CD4-positive, alpha-beta memory T cell (primary cell): ENCODE data around the gene OGFOD3. TPM values are rescaled to one million over a fixed set of nuclear protein-coding genes. Genes with fewer than 3 reads are reported as not detected.
"Not testable (repeated sequence)": the region's sequence is repeated elsewhere in the genome, so short reads cannot be mapped to it uniquely, and the experiment has no call there.

Source experiments
- CTCF ChIA-PET: fragments of 350-600 bp; sonication (Branson Sonifier 250); formaldehyde crosslinking; loops from one replicate; lab custom pipeline; 2021; ENCODE audit warnings: inconsistent platforms; ENCODE audit not compliant: partially characterized antibody; lab: Charles Lee
- POLR2A ChIA-PET: fragments of 350-600 bp; sonication (Branson Sonifier 250); formaldehyde crosslinking; loops from one replicate; lab custom pipeline; 2021; ENCODE audit not compliant: partially characterized antibody; lab: Charles Lee
- DNase-seq, 5 donors: peaks; one replicate each; pipeline versions ENCODE4 v3.0.0 to v3.0.0-alpha.2; 2020 to 2022; ENCODE audit warnings: mixed read lengths in 1 of 5
- H3K27ac ChIP-seq: one replicate; pipeline ENCODE4 v1.7.0; 2013; ENCODE audit warnings: low read depth, low read length
- H3K27me3 ChIP-seq: 2 replicates; pipeline ENCODE4 v1.7.0; 2013; ENCODE audit warnings: mild to moderate bottlenecking, low read length, moderate library complexity; ENCODE audit not compliant: insufficient read depth
- H3K36me3 ChIP-seq: 2 replicates; pipeline ENCODE4 v1.7.0; 2013; ENCODE audit warnings: mild to moderate bottlenecking, low read length, moderate library complexity; ENCODE audit not compliant: insufficient read depth
- H3K4me1 ChIP-seq: 2 replicates; pipeline ENCODE4 v1.7.0; 2013; ENCODE audit warnings: mild to moderate bottlenecking, low read length, moderate library complexity; ENCODE audit not compliant: insufficient read depth
- H3K4me3 ChIP-seq, 2 donors: one replicate each; pipeline ENCODE4 v1.7.0; 2013; ENCODE audit warnings: low read length in 2 of 2, mild to moderate bottlenecking in 1 of 2
- H3K9me3 ChIP-seq, 2 donors: one replicate each; pipeline ENCODE4 v1.7.0; 2013; ENCODE audit warnings: low read length in 2 of 2, control low read depth in 1 of 2; ENCODE audit not compliant: control insufficient read depth in 1 of 2
- H3K27ac Mint-ChIP-seq, 7 donors: one replicate each; pipeline ENCODE4 v1.8.0; 2020 to 2021; ENCODE audit warnings: mixed read lengths in 7 of 7, mild to moderate bottlenecking in 6 of 7, inconsistent platforms in 3 of 7, moderate library complexity in 3 of 7
- H3K27me3 Mint-ChIP-seq, 2 donors: one replicate each; pipeline ENCODE4 v1.8.0; 2020 to 2021; ENCODE audit warnings: mixed read lengths in 2 of 2
- H3K36me3 Mint-ChIP-seq, 2 donors: one replicate each; pipeline ENCODE4 v1.8.0; 2020 to 2021; ENCODE audit warnings: mixed read lengths in 2 of 2, inconsistent platforms in 1 of 2, mild to moderate bottlenecking in 1 of 2
- H3K4me1 Mint-ChIP-seq, 4 donors: one replicate each; pipeline ENCODE4 v1.8.0; 2020 to 2021; ENCODE audit warnings: mixed read lengths in 4 of 4, mild to moderate bottlenecking in 1 of 4
- H3K4me3 Mint-ChIP-seq, 8 donors: one replicate each; pipeline ENCODE4 v1.8.0; 2020 to 2021; ENCODE audit warnings: mixed read lengths in 8 of 8, mild to moderate bottlenecking in 7 of 8, moderate library complexity in 6 of 8, inconsistent platforms in 3 of 8
- H3K9me3 Mint-ChIP-seq, 8 donors: one replicate each; pipeline ENCODE4 v1.8.0; 2020 to 2021; ENCODE audit warnings: mixed read lengths in 8 of 8, mild to moderate bottlenecking in 5 of 8, inconsistent platforms in 3 of 8, moderate library complexity in 1 of 8
- intact Hi-C: fragments of 100-400 bp; cut with micrococcal nuclease; formaldehyde crosslinking; loops from one replicate; pipeline ENCODE4 v1.15.1; 2023
- polyA plus RNA-seq, 2 donors: library from polyadenylated mRNA; unstranded; fragments of 300-500 nt; fragmentation: Illumina TruSeq; gene quantifications; one replicate each; pipeline ENCODE4 v1.2.3, GENCODE V29; 2021
- total RNA-seq, 2 experiments: library from RNA; stranded (reverse); gene quantifications; one replicate each; pipeline ENCODE4 v1.2.3, GENCODE V29; 2021

OGFOD3 gene
- total and polyA plus RNA-seq, 4 experiments from 2014 or later: 23.4 to 36.1 (median 29.5) TPM

GRCh38 chr17:82350182-82351030, 68.0 kb downstream of the OGFOD3 start:
- intact Hi-C loops: loop anchor here (1.0 to 10.0 kb wide), 4 partner anchors 64 to 424 kb away; no protein-coding TSS in a partner anchor
- Mint-ChIP-seq H3K27me3 (peaks cover 2 to 9% of the 10 kb centered on the region in 2 donors), H3K27ac (no peak overlapping the region)

GRCh38 chr17:82349287-82349701, 69.1 kb downstream of the OGFOD3 start:
- no peak overlapping the region for H3K27ac ChIP-seq
- DNase-seq: no peak
- ChIA-PET CTCF (interaction anchor here (1.0 to 5.4 kb wide), 6 partner anchors 12 to 204 kb away, joined by 3 to 52 read pairs (median 4); partner anchors contain the start of gene SECTM1), POLR2A (no interaction called here)
- intact Hi-C loops: no loop called here
- Mint-ChIP-seq H3K9me3 (no peaks in the 10 kb centered on the region), H3K36me3 (no peaks in the 10 kb centered on the region), H3K27me3 (peaks cover 2 to 5% of the 10 kb centered on the region in 2 donors), H3K27ac (no peak overlapping the region), H3K4me3 (no peak overlapping the region), H3K4me1 (peaks cover 0 to 13% (median 8%) of the 10 kb centered on the region in 4 donors)
- H3K36me3 ChIP-seq: no peaks in the 10 kb centered on the region
- H3K9me3 ChIP-seq: no peaks in the 10 kb centered on the region
- peaks cover 6% of the 10 kb centered on the region for H3K4me1 ChIP-seq
- H3K4me3 ChIP-seq: no peak overlapping the region
- H3K27me3 ChIP-seq: no peaks in the 10 kb centered on the region

More at GRCh38 chr17:82350182-82351030, 68.0 kb downstream of the OGFOD3 start:
- H3K27ac ChIP-seq: no peak overlapping the region
- no peaks in the 10 kb centered on the region for H3K9me3 Mint-ChIP-seq
- H3K27me3 ChIP-seq: no peaks in the 10 kb centered on the region
- H3K9me3 ChIP-seq: no peaks in the 10 kb centered on the region
- no peak overlapping the region for H3K4me3 Mint-ChIP-seq
- ChIA-PET CTCF (interaction anchor here (0.9 to 5.4 kb wide), 15 partner anchors 12 to 203 kb away, joined by 3 to 52 read pairs (median 3); partner anchors contain the start of gene SECTM1), POLR2A (no interaction called here)
- no peaks in the 10 kb centered on the region for H3K36me3 ChIP-seq
- no peak overlapping the region for H3K4me3 ChIP-seq
- no peaks in the 10 kb centered on the region for H3K36me3 Mint-ChIP-seq
- DNase-seq: peak in 1 of 5 donors; percentile 27
- peaks cover 6% of the 10 kb centered on the region for H3K4me1 ChIP-seq
- H3K4me1 Mint-ChIP-seq: peaks cover 0 to 13% (median 8%) of the 10 kb centered on the region in 4 donors

- peaks cover 6% of the 10 kb centered on the region for H3K4me1 ChIP-seq
- no peak for DNase-seq
- intact Hi-C loops: no loop called here
- Mint-ChIP-seq H3K4me3 (no peak overlapping the region), H3K4me1 (peaks cover 0 to 13% (median 8%) of the 10 kb centered on the region in 4 donors), H3K36me3 (no peaks in the 10 kb centered on the region), H3K27me3 (peaks cover 2 to 5% of the 10 kb centered on the region in 2 donors), H3K9me3 (no peaks in the 10 kb centered on the region), H3K27ac (peak overlapping the region in 1 of 7 donors; percentile 76)
- no peaks in the 10 kb centered on the region for H3K9me3 ChIP-seq
- no peak overlapping the region for H3K4me3 ChIP-seq
- H3K27ac ChIP-seq: no peak overlapping the region
- POLR2A ChIA-PET: no interaction called here
- CTCF ChIA-PET: interaction anchor here (1.4 to 5.4 kb wide), 2 partner anchors 12 to 66 kb away, joined by 3 to 52 read pairs; no protein-coding TSS in a partner anchor
- no peaks in the 10 kb centered on the region for H3K27me3 ChIP-seq
- H3K36me3 ChIP-seq: no peaks in the 10 kb centered on the region
Observed at GRCh38 chr17:82348866-82349265, 69.5 kb downstream of the OGFOD3 start.

GRCh38 chr17:82348434-82348833, 70.0 kb downstream of the OGFOD3 start:
- intact Hi-C loops: no loop called here

GRCh38 chr17:82347994-82348393, 70.4 kb downstream of the OGFOD3 start:
- DNase-seq, H3K9me3 Mint-ChIP-seq, H3K4me1 ChIP-seq, CTCF ChIA-PET, H3K4me3 Mint-ChIP-seq, H3K27ac Mint-ChIP-seq, H3K36me3 Mint-ChIP-seq, H3K4me3 ChIP-seq, POLR2A ChIA-PET, intact Hi-C loops, H3K27ac ChIP-seq, H3K36me3 ChIP-seq, H3K27me3 Mint-ChIP-seq, H3K27me3 ChIP-seq, H3K9me3 ChIP-seq: not testable (repeated sequence)
- peaks cover 0 to 13% (median 8%) of the 10 kb centered on the region in 4 donors for H3K4me1 Mint-ChIP-seq

More at GRCh38 chr17:82348434-82348833, 70.0 kb downstream of the OGFOD3 start:
- peaks cover 2 to 5% of the 10 kb centered on the region in 2 donors for H3K27me3 Mint-ChIP-seq
- Histone ChIP-seq H3K36me3 (no peaks in the 10 kb centered on the region), H3K9me3 (no peaks in the 10 kb centered on the region), H3K27me3 (no peaks in the 10 kb centered on the region), H3K4me3 (no peak overlapping the region), H3K4me1 (peaks cover 6% of the 10 kb centered on the region), H3K27ac (no peak overlapping the region)
- H3K9me3 Mint-ChIP-seq: no peaks in the 10 kb centered on the region
- ChIA-PET CTCF (no interaction called here), POLR2A (no interaction called here)
- no peak overlapping the region for H3K4me3 Mint-ChIP-seq
- H3K36me3 Mint-ChIP-seq: no peaks in the 10 kb centered on the region
- H3K27ac Mint-ChIP-seq: peak overlapping the region in 1 of 7 donors; percentile 76
- H3K4me1 Mint-ChIP-seq: peaks cover 0 to 13% (median 8%) of the 10 kb centered on the region in 4 donors
- DNase-seq: no peak

GRCh38 chr17:82346342-82347300, 71.8 kb downstream of the OGFOD3 start:
- H3K27ac ChIP-seq: no peak overlapping the region
- CTCF ChIA-PET: no interaction called here
- no peaks in the 10 kb centered on the region for H3K36me3 ChIP-seq
- Mint-ChIP-seq H3K27ac (no peak overlapping the region), H3K9me3 (no peaks in the 10 kb centered on the region), H3K36me3 (no peaks in the 10 kb centered on the region), H3K4me3 (no peak overlapping the region), H3K27me3 (peaks cover 2 to 5% of the 10 kb centered on the region in 2 donors), H3K4me1 (peaks cover 0 to 8% (median 4%) of the 10 kb centered on the region in 4 donors)
- POLR2A ChIA-PET: no interaction called here
- H3K9me3 ChIP-seq: no peaks in the 10 kb centered on the region
- no peak overlapping the region for H3K4me3 ChIP-seq
- no peaks in the 10 kb centered on the region for H3K27me3 ChIP-seq
- no peak for DNase-seq
- peaks cover 6% of the 10 kb centered on the region for H3K4me1 ChIP-seq
- intact Hi-C loops: no loop called here
